LNCAP (cell line): ENCODE data around the gene RNLS.

ENCODE experiments used
- TF ChIP-seq, protein P1 (sequence below): fragments of 450-650 bp; IDR thresholded peaks from 2 replicates; pipeline ENCODE4 v1.5.1; 2017; ENCODE audit warnings: mild to moderate bottlenecking

The RNLS gene

DNA sequence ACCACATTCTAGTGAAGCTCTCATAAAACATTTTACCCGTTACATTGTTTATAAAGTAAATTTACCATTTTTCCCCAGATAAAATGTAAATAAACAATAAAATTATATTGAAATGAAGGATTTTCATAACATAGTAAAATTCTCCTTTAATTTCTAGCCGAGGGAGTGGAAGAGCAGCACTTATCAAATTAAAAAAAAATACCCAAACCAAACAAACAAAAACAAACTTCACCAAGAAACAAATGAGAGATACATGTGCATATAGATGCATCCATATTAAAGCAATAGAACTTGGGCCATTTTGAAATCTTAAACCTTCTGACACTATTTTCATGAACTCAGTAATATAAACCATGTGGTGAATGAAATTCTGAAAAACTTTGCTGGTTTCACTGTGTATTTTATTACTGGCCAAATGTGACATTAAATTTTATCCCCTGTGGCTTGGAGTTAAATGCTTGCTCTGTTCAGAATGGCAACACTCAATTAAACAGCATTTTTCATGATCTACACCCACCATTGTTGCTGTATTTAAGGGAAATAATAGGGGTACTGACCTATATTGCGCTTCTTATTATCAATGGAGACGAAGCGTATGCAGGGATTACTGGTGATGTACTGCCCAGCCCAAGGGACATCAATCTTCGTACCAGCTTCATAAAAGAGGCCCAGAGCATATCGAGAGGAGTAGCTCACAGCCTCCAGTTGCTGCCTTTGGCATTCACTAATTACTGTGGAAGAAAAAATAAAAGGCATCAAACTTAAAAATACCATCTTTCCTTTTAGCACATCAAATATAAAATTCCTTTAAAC, 220.9 kb downstream of the RNLS start:
- TF ChIP-seq, protein P1, sequence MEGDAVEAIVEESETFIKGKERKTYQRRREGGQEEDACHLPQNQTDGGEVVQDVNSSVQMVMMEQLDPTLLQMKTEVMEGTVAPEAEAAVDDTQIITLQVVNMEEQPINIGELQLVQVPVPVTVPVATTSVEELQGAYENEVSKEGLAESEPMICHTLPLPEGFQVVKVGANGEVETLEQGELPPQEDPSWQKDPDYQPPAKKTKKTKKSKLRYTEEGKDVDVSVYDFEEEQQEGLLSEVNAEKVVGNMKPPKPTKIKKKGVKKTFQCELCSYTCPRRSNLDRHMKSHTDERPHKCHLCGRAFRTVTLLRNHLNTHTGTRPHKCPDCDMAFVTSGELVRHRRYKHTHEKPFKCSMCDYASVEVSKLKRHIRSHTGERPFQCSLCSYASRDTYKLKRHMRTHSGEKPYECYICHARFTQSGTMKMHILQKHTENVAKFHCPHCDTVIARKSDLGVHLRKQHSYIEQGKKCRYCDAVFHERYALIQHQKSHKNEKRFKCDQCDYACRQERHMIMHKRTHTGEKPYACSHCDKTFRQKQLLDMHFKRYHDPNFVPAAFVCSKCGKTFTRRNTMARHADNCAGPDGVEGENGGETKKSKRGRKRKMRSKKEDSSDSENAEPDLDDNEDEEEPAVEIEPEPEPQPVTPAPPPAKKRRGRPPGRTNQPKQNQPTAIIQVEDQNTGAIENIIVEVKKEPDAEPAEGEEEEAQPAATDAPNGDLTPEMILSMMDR: no peak

DNA sequence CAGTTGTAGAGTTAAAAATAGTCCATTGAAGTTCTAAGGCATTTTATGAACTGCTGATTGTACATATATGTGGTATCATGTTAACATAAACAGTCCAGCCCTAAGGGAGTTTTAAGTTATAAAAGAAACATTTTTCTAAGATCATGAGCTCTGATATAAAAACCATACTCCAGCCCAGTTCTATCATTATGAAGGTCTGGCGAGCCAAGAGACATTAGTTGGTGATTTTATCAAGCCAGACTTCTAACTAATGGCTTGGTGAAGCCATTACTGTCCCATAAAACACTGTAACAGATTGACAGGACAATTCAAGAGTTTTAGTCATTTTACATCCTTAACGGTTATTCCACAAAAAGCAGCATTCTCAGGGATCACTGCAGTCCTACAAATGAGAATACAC, 221.6 kb downstream of the RNLS start:
- TF ChIP-seq, protein P1: no peak

DNA sequence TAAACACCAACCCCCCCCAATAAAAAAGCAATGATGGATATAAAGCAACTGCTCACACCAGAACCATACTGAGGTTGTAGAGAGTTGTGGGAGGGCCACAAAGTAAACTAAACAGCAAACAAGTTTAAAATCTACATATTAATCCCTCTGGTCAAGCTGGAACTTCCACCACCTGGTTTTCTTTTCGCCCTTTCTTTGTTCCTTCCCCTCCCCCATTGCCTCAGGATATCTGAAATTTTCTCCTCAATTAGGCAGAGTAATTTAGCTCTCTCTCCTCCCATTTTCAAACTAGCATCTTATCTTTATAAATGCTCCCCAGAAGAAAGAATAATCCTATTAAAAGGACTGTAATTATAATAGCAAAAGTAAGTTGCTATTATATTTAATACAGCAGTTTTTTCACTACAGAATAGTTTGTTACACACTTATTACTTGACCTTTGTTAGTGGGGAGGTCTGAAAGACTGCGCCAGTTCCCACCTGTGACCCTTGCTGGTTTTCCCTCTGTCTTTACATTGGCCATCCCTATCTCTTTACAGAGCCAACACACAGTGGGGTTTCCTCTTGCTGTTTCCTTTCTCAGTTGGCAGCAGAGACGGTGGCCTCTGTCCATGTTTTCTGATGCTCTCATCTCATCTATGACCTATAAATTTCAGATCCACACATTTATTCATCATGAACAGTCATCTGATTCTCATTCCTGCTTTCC, 235.4 kb downstream of the RNLS start:
- TF ChIP-seq, protein P1: no peak

DNA sequence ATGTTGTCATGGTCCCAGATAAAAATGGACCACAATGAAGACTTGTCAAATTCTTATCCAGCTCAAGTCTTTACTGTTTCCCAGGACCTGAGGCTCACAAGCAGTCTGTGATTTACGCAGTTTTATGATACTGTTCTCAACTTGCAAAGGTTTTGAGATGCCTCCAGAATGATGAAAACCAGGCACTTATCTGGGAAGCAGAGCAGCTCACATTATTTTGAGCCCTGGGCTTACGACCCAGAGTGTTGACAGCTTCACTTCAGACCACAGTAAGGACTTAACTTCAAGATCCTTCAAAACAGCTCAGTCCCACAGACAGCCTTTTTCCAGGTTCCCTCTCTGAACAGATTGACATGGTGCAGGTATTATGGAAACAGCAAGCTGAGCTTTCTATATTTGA, 236.1 kb downstream of the RNLS start:
- TF ChIP-seq, protein P1: no peak

DNA sequence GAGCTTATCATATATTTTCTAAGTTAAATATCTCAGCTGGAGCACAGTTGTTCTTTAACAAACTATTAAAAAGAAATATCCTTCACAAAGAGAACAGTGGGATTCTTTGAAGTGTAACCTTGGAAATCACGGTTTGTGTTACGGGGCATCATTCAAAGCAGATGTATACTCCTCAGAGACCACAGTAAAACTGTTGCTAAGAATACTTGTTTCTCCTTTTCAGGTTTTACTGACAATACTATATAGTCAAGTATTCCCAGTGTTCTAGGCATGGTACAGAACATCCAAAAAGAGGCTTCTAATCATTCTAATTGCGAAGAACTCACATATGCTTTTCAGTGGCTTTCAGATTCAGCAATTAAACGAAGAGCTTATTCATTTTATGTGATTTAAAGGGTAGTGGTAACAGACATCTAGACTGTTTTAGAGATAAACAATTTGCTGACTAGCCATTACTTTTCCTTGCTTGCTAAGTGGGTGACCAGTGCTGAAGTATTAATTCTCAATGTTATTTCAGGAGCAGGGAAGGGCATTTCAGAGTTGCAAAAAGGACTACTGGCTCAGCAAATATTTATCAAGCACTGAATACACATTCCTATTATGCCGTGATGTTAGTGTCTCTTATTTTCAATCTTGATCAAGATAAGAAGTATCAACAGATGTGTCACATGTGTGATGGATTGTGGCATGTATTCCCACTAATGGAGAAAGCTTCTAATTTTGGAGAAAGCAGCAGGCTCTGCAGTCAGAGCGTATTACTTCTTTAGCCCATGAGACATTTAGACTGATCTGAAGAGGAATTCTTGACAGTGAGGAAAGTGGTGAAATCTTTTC, 236.8 kb downstream of the RNLS start:
- TF ChIP-seq, protein P1: no peak

DNA sequence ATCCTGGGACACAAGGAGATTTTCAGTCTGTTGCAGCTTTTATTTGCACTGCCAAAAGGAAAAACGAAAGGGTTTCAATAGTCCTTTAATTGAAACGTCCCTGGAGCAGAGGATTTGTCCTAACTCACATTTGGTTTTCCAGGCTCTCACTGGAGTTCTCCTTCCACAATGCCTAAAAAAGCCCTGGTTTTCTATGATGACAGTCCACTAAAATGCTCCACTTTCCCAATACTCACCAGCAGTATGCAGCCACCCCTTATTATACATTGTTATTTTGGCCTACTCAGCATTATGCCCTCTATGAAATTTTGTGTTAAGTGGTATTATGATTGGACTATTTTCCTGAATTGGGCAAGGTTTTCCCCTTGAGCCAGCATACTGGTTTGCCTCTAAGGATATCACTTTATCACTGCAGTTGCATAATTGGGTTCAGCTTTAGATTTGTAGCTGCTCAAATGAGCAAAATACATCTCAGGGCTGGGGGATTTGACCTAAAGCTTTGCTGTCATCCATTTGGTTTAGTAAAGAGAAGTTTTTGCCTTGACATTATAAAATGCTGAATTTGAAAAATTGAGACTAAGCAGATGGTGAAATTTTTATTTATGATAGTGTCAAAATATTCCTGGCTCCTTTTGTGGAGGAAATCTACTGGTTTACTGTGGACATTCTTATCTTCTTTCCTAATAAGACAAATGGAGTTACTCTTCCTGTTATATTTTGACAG, 239.2 kb downstream of the RNLS start:
- TF ChIP-seq, protein P1: no peak

DNA sequence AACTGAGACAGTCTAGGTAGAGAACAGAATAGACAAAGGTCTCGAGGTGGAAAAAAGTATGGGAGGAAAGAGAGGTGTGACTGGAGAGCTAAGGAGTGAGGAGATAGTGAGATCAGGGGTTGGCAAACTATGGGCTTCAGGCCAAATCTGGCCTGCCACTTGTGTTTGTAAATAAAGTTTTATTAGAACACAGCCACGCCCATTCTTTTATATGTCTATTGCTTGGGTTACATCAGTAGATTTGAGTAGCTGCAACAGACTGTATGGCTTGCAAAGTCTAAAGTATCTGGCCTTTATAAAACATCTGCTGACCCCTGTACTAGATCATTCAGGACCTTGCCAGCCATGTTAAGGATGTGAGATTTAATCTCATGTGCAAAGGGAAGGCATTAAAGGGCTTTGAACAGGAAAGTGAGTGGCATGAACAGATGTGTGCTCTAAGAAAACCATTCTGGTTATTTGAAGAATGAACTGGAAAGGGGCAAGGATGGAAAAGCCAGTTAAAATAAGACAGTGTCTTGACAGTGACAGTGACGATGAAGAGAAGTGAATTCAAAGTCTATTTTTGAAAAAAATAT, 240.3 kb downstream of the RNLS start:
- TF ChIP-seq, protein P1: no peak
